Esophagus muscularis mucosa (tissue), 4 donors: ENCODE data around the gene MICB.

Experiments
- CTCF ChIP-seq, 3 experiments: fragments of 200-600 bp in 2 of 3; fragments of 450-650 bp in 1 of 3; sonication (generic) in 2 of 3; IDR thresholded peaks; one replicate each; pipeline ENCODE4 v1.5.1; 2017 to 2019; ENCODE audit warnings: antibody characterized with exemption in 3 of 3, mild to moderate bottlenecking in 2 of 3, moderate library complexity in 1 of 3
- EP300 ChIP-seq: sonication (generic); formaldehyde crosslinking; IDR thresholded peaks from one replicate; pipeline ENCODE4 v1.6.1; 2017; ENCODE audit warnings: antibody characterized with exemption
- POLR2AphosphoS5 ChIP-seq, 2 donors: sonication (generic); formaldehyde crosslinking; IDR thresholded peaks; one replicate each; pipeline ENCODE4 v1.6.1; 2017; ENCODE audit warnings: antibody characterized with exemption in 2 of 2

DNA sequence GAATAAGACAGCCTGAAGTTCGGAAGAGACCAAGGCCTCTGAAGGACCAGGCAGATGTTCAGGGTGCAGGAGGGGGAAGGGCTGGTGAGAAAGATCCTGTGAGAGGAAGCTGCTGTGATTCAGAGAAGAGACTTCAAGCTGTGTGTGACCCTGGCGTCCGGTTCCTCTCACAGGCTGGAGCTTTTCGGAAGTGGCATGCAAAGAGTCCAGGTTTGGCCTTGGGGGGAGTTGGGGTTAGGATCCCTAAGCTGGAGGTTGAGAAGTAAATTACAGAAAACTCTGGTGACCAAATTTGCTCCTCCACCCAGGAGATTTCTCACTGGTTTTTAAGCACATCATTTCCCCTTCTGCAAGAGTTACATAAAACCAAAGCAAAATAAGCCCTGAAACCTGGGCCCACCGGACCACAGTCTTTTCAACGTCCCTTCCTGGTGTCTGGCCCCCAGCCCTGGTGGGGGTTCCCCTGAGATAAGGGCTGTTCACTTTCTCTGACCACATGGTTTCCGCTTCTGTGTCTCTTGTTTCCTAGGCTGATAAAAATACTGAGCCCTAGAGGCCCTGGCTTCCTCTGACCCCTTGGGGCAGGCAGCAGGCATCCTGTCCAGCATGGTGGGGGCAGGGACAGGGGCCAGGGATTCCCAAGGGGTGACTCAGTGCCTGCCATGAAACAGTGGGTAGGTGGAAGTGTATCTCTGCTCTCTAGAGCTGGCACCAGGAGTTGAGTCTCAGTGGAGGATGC, 62.2 kb downstream of the MICB start:
- TF ChIP-seq POLR2AphosphoS5 (IDR thresholded peaks at IDR 0.05) (peak; percentile 58), EP300 (no peak), CTCF (IDR thresholded peaks at IDR 0.05) (no peak)
